GM12872 (cell line): ENCODE data around the gene ORAI3.

Experiments used
- CTCF ChIP-seq: IDR thresholded peaks from 3 replicates; pipeline ENCODE4 v1.5.1; 2011; ENCODE audit warnings: low read depth, mild to moderate bottlenecking, low read length, moderate library complexity; ENCODE audit not compliant: insufficient read depth

ORAI3 gene

GRCh38 chr16:30987581-30988190 lies 38.8 kb downstream of the ORAI3 start:
- no peak for TF ChIP-seq CTCF

- no peak for TF ChIP-seq CTCF
These were observed 40.7 kb downstream of the ORAI3 start for GRCh38 chr16:30989469-30990047.

GRCh38 chr16:30990105-30990504 lies 41.2 kb downstream of the ORAI3 start:
- TF ChIP-seq CTCF, result no peak

GRCh38 chr16:30991052-30991451 lies 42.2 kb downstream of the ORAI3 start:
- TF ChIP-seq CTCF, result no peak

- TF ChIP-seq CTCF, result no peak
These were observed 43.5 kb downstream of the ORAI3 start for GRCh38 chr16:30992276-30992780.

- TF ChIP-seq CTCF, result no peak
These were observed 44.3 kb downstream of the ORAI3 start for GRCh38 chr16:30992931-30993816.

- TF ChIP-seq CTCF, result no peak
These were observed 47.1 kb downstream of the ORAI3 start for GRCh38 chr16:30995927-30996323.
